KMS-11 (cell line): Measurements from ENCODE around the gene PNCK.
"Not testable (repeated sequence)": the region's sequence is repeated elsewhere in the genome, so short reads cannot be mapped to it uniquely, and the experiment has no call there.

Source experiments
- H2AFZ ChIP-seq: fragments of 200-600 bp; sonication (generic); 2 replicates; pipeline ENCODE4 v1.6.1; 2016; ENCODE audit warnings: antibody characterized with exemption, mixed run types, low read depth
- H3K27ac ChIP-seq: fragments of 200-600 bp; sonication (generic); 2 replicates; pipeline ENCODE4 v1.6.1; 2016; ENCODE audit warnings: mild to moderate bottlenecking, mixed run types
- H3K27me3 ChIP-seq: fragments of 200-600 bp; sonication (generic); 2 replicates; pipeline ENCODE4 v1.6.1; 2017; ENCODE audit warnings: mild to moderate bottlenecking, low read depth, mixed run types, moderate library complexity; ENCODE audit not compliant: insufficient read depth
- H3K36me3 ChIP-seq: fragments of 200-600 bp; sonication (generic); 2 replicates; pipeline ENCODE4 v1.6.1; 2017; ENCODE audit warnings: mild to moderate bottlenecking, mixed run types; ENCODE audit not compliant: insufficient read depth
- H3K4me1 ChIP-seq: fragments of 200-600 bp; sonication (generic); 2 replicates; pipeline ENCODE4 v1.6.1; 2016; ENCODE audit warnings: mild to moderate bottlenecking, low read depth, mixed run types; ENCODE audit not compliant: poor library complexity, severe bottlenecking
- H3K4me2 ChIP-seq: fragments of 200-600 bp; sonication (generic); 2 replicates; pipeline ENCODE4 v1.7.0; 2016; ENCODE audit warnings: mild to moderate bottlenecking, mixed run types
- H3K4me3 ChIP-seq: fragments of 200-600 bp; sonication (generic); IDR thresholded peaks from 2 replicates; pipeline ENCODE4 v1.6.1; 2017; ENCODE audit warnings: low read depth, low read length, mixed read lengths; ENCODE audit not compliant: insufficient read depth
- H3K79me2 ChIP-seq: fragments of 200-600 bp; sonication (generic); 2 replicates; pipeline ENCODE4 v1.6.1; 2016; ENCODE audit warnings: low read depth, mixed run types; ENCODE audit not compliant: insufficient read depth
- H3K9ac ChIP-seq: fragments of 200-600 bp; sonication (generic); 2 replicates; pipeline ENCODE4 v1.6.1; 2016; ENCODE audit warnings: mild to moderate bottlenecking, mixed run types
- H4K20me1 ChIP-seq: fragments of 200-600 bp; sonication (generic); 2 replicates; pipeline ENCODE4 v1.6.1; 2016; ENCODE audit warnings: mild to moderate bottlenecking, mixed run types; ENCODE audit not compliant: insufficient read depth
- CTCF ChIP-seq: fragments of 200-600 bp; sonication (generic); conservative IDR thresholded peaks from 2 replicates; pipeline ENCODE4 v1.6.1; 2017; ENCODE audit warnings: low read depth, mild to moderate bottlenecking, antibody characterized with exemption, low read length, moderate library complexity, mixed read lengths

PNCK gene

GRCh38 chrX:153700376-153700945 is 26.8 kb upstream of the PNCK start:
- Histone ChIP-seq H3K79me2 (no peaks in the 10 kb centered on the region), H3K27me3 (no peaks in the 10 kb centered on the region), H3K9ac (no peak overlapping the region), H3K4me2 (no peak overlapping the region), H3K27ac (no peak overlapping the region), H3K36me3 (no peaks in the 10 kb centered on the region), H3K4me1 (no peaks in the 10 kb centered on the region), H3K4me3 (no peak overlapping the region), H2AFZ (no peak overlapping the region), H4K20me1 (no peaks in the 10 kb centered on the region)
- TF ChIP-seq CTCF, result no peak

GRCh38 chrX:153699784-153700371 is 26.3 kb upstream of the PNCK start:
- H3K4me3 ChIP-seq, H3K4me1 ChIP-seq, H3K27me3 ChIP-seq, H4K20me1 ChIP-seq, H3K9ac ChIP-seq, H3K79me2 ChIP-seq, H2AFZ ChIP-seq, H3K4me2 ChIP-seq, H3K36me3 ChIP-seq, H3K27ac ChIP-seq: not testable (repeated sequence)

GRCh38 chrX:153699210-153699783 is 25.7 kb upstream of the PNCK start:
- not testable (repeated sequence) for H3K27ac ChIP-seq, H3K4me3 ChIP-seq, H3K27me3 ChIP-seq, H3K79me2 ChIP-seq, H2AFZ ChIP-seq, H3K9ac ChIP-seq, H3K36me3 ChIP-seq, H4K20me1 ChIP-seq, H3K4me1 ChIP-seq, H3K4me2 ChIP-seq

- H3K27ac ChIP-seq, result no peak overlapping the region
- no peak overlapping the region for H3K4me2 ChIP-seq
- no peak overlapping the region for H3K4me3 ChIP-seq
- H3K79me2 ChIP-seq, result no peaks in the 10 kb centered on the region
- H3K4me1 ChIP-seq, result no peaks in the 10 kb centered on the region
- no peak for TF ChIP-seq CTCF
- no peak overlapping the region for H3K9ac ChIP-seq
- H3K27me3 ChIP-seq, result no peaks in the 10 kb centered on the region
- H3K36me3 ChIP-seq, result no peaks in the 10 kb centered on the region
- H2AFZ ChIP-seq, result no peak overlapping the region
- H4K20me1 ChIP-seq, result no peaks in the 10 kb centered on the region
Measured at GRCh38 chrX:153697924-153698865, 24.6 kb upstream of the PNCK start.

- not testable (repeated sequence) for H3K9ac ChIP-seq, H3K27me3 ChIP-seq, H3K27ac ChIP-seq, H3K4me2 ChIP-seq, H3K4me3 ChIP-seq, H3K36me3 ChIP-seq, H3K79me2 ChIP-seq, H4K20me1 ChIP-seq, H3K4me1 ChIP-seq, H2AFZ ChIP-seq
Measured at GRCh38 chrX:153696986-153697722, 23.5 kb upstream of the PNCK start.

GRCh38 chrX:153696538-153696937 is 22.9 kb upstream of the PNCK start:
- not testable (repeated sequence) for H3K27ac ChIP-seq, H2AFZ ChIP-seq, H3K9ac ChIP-seq, H3K4me2 ChIP-seq, H4K20me1 ChIP-seq, H3K4me1 ChIP-seq, H3K79me2 ChIP-seq, H3K36me3 ChIP-seq, H3K4me3 ChIP-seq, H3K27me3 ChIP-seq
